Prostate gland (tissue), 2 donors: ENCODE data around the gene HBP1. TPM values are rescaled to one million over a fixed set of nuclear protein-coding genes. Genes with fewer than 3 reads are reported as not detected.
A peak's percentile ranks its signal among the peaks of the same experiment; 100 is the strongest.

ENCODE experiments used
- DNase-seq: peaks from one replicate; pipeline ENCODE4 v3.0.0-alpha.2; 2019; ENCODE audit warnings: low spot score
- H3K27ac ChIP-seq, 2 donors: fragments of 200-600 bp; sonication (generic); 2 replicates each; pipeline ENCODE4 v1.5.1; 2017 to 2019
- H3K27me3 ChIP-seq: fragments of 200-600 bp; sonication (generic); replicated peaks from 2 replicates; pipeline ENCODE4 v1.5.1; 2019; ENCODE audit not compliant: insufficient read depth
- H3K36me3 ChIP-seq, 2 donors: fragments of 200-600 bp; sonication (generic); 1 replicate in 1 of 2; 2 replicates in 1 of 2; pipeline versions ENCODE4 v1.5.1 to v1.8.1; 2017 to 2019
- H3K4me1 ChIP-seq: fragments of 200-600 bp; sonication (generic); replicated peaks from 2 replicates; pipeline ENCODE4 v1.5.1; 2019
- H3K4me3 ChIP-seq, 2 donors: fragments of 200-600 bp; sonication (generic); 2 replicates each; pipeline ENCODE4 v1.5.1; 2017 to 2019
- H3K9me3 ChIP-seq: fragments of 200-600 bp; sonication (generic); 2 replicates; pipeline ENCODE4 v1.5.1; 2017
- CTCF ChIP-seq, 4 experiments: fragments of 200-600 bp in 2 of 4; fragments of 450-650 bp in 2 of 4; sonication (generic) in 2 of 4; IDR thresholded peaks; 1 replicate in 3 of 4; 2 replicates in 1 of 4; pipeline ENCODE4 v1.5.1; 2016 to 2019; ENCODE audit warnings: antibody characterized with exemption in 4 of 4, mild to moderate bottlenecking in 2 of 4, moderate library complexity in 2 of 4
- POLR2A ChIP-seq: fragments of 450-650 bp; IDR thresholded peaks from one replicate; pipeline ENCODE4 v1.6.1; 2016; ENCODE audit warnings: antibody characterized with exemption, mild to moderate bottlenecking
- POLR2AphosphoS5 ChIP-seq: sonication (generic); formaldehyde crosslinking; IDR thresholded peaks from one replicate; pipeline ENCODE4 v1.6.1; 2017; ENCODE audit warnings: antibody characterized with exemption
- WGBS: methylation state at CpG from one replicate; pipeline ENCODE4 v1.1.5; 2018; 5-methylcytosine and 5-hydroxymethylcytosine counted together
- intact Hi-C: fragments of 100-400 bp; cut with DNase I; formaldehyde crosslinking; loops from one replicate; pipeline ENCODE4 v1.14.2; 2022
- total RNA-seq, 2 donors: library from RNA; depleted of rRNA; stranded (reverse); fragments of >200 nt; gene quantifications; one replicate each; pipeline ENCODE4 v1.1.0, GENCODE V29; 2016

HBP1 gene
- total RNA-seq, 2 donors from 2014 or later: 91.3 to 109 TPM

- WGBS: 92% methylated on average over 5 of the region's 5 CpGs
- no peaks in the 10 kb centered on the region for H3K4me1 ChIP-seq
- H3K36me3 ChIP-seq: no peaks in the 10 kb centered on the region
- intact Hi-C loops: loop anchor here (10.0 kb wide), 1 partner anchor 256 kb away; no protein-coding TSS in a partner anchor
- no peak overlapping the region for H3K4me3 ChIP-seq
- H3K9me3 ChIP-seq: no peaks in the 10 kb centered on the region
- DNase-seq: no peak
- peak overlapping the region; percentile 32 to 35 for H3K27ac ChIP-seq
- TF ChIP-seq CTCF (IDR thresholded peaks at IDR 0.05) (no peak), POLR2A (no peak), POLR2AphosphoS5 (no peak)
- H3K27me3 ChIP-seq: no peaks in the 10 kb centered on the region
Observed at GRCh38 chr7:107208563-107208962, 39.8 kb downstream of the HBP1 start.

GRCh38 chr7:107209565-107209964, 40.8 kb downstream of the HBP1 start:
- Histone ChIP-seq H3K27me3 (no peaks in the 10 kb centered on the region), H3K9me3 (no peaks in the 10 kb centered on the region), H3K27ac (peak overlapping the region; percentile 11 to 35), H3K36me3 (no peaks in the 10 kb centered on the region), H3K4me3 (no peak overlapping the region), H3K4me1 (no peaks in the 10 kb centered on the region)
- intact Hi-C loops: loop anchor here (10.0 kb wide), 1 partner anchor 255 kb away; no protein-coding TSS in a partner anchor
- DNase-seq: peak; percentile 49
- TF ChIP-seq CTCF (IDR thresholded peaks at IDR 0.05) (no peak), POLR2AphosphoS5 (peak; percentile 81)
- 63% methylated on average over 4 of the region's 4 CpGs for WGBS

- DNase-seq: no peak
- Histone ChIP-seq H3K27me3 (no peaks in the 10 kb centered on the region), H3K27ac (no peak overlapping the region), H3K9me3 (no peaks in the 10 kb centered on the region), H3K36me3 (no peaks in the 10 kb centered on the region), H3K4me1 (no peaks in the 10 kb centered on the region), H3K4me3 (no peak overlapping the region)
- WGBS: 97% methylated on average over 4 of the region's 4 CpGs
- no peak for TF ChIP-seq POLR2AphosphoS5
- TF ChIP-seq CTCF (IDR thresholded peaks at IDR 0.05): no peak
- TF ChIP-seq POLR2A: no peak
- intact Hi-C loops: no loop called here
Observed at GRCh38 chr7:107210400-107210799, 41.6 kb downstream of the HBP1 start.

- no peak overlapping the region for H3K27ac ChIP-seq
- no peaks in the 10 kb centered on the region for H3K4me1 ChIP-seq
- DNase-seq: no peak
- WGBS: 92% methylated on average over 2 of the region's 2 CpGs
- no peaks in the 10 kb centered on the region for H3K9me3 ChIP-seq
- H3K27me3 ChIP-seq: no peaks in the 10 kb centered on the region
- TF ChIP-seq POLR2A (no peak), POLR2AphosphoS5 (no peak)
- intact Hi-C loops: no loop called here
- H3K4me3 ChIP-seq: no peak overlapping the region
- H3K36me3 ChIP-seq: no peaks in the 10 kb centered on the region
Observed at GRCh38 chr7:107212725-107213124, 43.9 kb downstream of the HBP1 start.

GRCh38 chr7:107213193-107213788, 44.5 kb downstream of the HBP1 start:
- no peaks in the 10 kb centered on the region for H3K4me1 ChIP-seq
- WGBS: 93% methylated on average over 5 of the region's 5 CpGs
- no peaks in the 10 kb centered on the region for H3K36me3 ChIP-seq
- H3K9me3 ChIP-seq: no peaks in the 10 kb centered on the region
- intact Hi-C loops: no loop called here
- no peak for DNase-seq
- no peak overlapping the region for H3K4me3 ChIP-seq
- no peak overlapping the region for H3K27ac ChIP-seq
- TF ChIP-seq POLR2AphosphoS5 (no peak), CTCF (IDR thresholded peaks at IDR 0.05) (no peak), POLR2A (no peak)
- no peaks in the 10 kb centered on the region for H3K27me3 ChIP-seq
